Measurements from ENCODE around the gene RMI2. TPM values are rescaled to one million over a fixed set of nuclear protein-coding genes. Genes with fewer than 3 reads are reported as not detected.

Gene RMI2
- total RNA-seq, 1 donor from 2014 or later, result 41.9 TPM

GRCh38 chr16:11308493-11309283 lies 36.6 kb upstream of the RMI2 start:
- peaks cover 14% of the 10 kb centered on the region for H3K4me1 Mint-ChIP-seq
- H3K9me3 Mint-ChIP-seq, result no peaks in the 10 kb centered on the region
- no peak for TF ChIP-seq CTCF (conservative IDR thresholded peaks at IDR 0.05)
- no peaks in the 10 kb centered on the region for H3K27me3 Mint-ChIP-seq (ENCODE audit: low read depth)
- no peak overlapping the region for H3K4me3 Mint-ChIP-seq
- no peak overlapping the region for H3K27ac Mint-ChIP-seq (ENCODE audit: unreplicated experiment)
- H3K36me3 Mint-ChIP-seq (ENCODE audit: low read depth), result no peaks in the 10 kb centered on the region
- no peak for DNase-seq (ENCODE audit: low read depth, low spot score)

- no peaks in the 10 kb centered on the region for H3K36me3 Mint-ChIP-seq (ENCODE audit: low read depth)
- TF ChIP-seq CTCF (conservative IDR thresholded peaks at IDR 0.05), result no peak
- DNase-seq (ENCODE audit: low read depth, low spot score), result no peak
- H3K4me3 Mint-ChIP-seq, result no peak overlapping the region
- H3K27ac Mint-ChIP-seq (ENCODE audit: unreplicated experiment), result peak overlapping the region; percentile 20
- H3K4me1 Mint-ChIP-seq, result peaks cover 18% of the 10 kb centered on the region
- no peaks in the 10 kb centered on the region for H3K27me3 Mint-ChIP-seq (ENCODE audit: low read depth)
- H3K9me3 Mint-ChIP-seq, result no peaks in the 10 kb centered on the region
Measured at GRCh38 chr16:11309895-11310633, 35.2 kb upstream of the RMI2 start.

DNA sequence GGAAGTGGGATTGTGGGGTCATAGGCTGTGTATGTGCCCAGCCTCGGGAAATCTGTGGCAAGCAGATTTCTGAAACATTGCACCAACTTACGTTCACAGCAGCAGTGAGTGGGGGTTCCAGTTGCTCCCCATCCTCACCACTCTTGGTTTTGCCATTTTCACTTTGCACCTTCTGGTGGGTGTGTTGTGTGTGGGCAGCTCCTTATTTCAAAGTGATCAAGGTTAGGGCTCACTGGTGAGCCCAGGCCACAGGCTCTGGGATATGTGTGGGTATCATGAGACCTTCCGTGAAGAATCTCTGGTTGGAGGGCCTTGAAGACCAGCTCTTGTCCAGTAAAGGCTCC lies 34.7 kb upstream of the RMI2 start:
- peaks cover 18% of the 10 kb centered on the region for H3K4me1 Mint-ChIP-seq

GRCh38 chr16:11310997-11311561 lies 34.2 kb upstream of the RMI2 start:
- peaks cover 21% of the 10 kb centered on the region for H3K4me1 Mint-ChIP-seq
- no peak for DNase-seq (ENCODE audit: low read depth, low spot score)
- H3K27ac Mint-ChIP-seq (ENCODE audit: unreplicated experiment), result no peak overlapping the region

More for the DNA sequence above, 34.7 kb upstream of the RMI2 start:
- no peaks in the 10 kb centered on the region for H3K36me3 Mint-ChIP-seq (ENCODE audit: low read depth)
- no peak overlapping the region for H3K27ac Mint-ChIP-seq (ENCODE audit: unreplicated experiment)
- TF ChIP-seq CTCF (conservative IDR thresholded peaks at IDR 0.05), result no peak
- no peaks in the 10 kb centered on the region for H3K27me3 Mint-ChIP-seq (ENCODE audit: low read depth)
- no peak for DNase-seq (ENCODE audit: low read depth, low spot score)
- H3K9me3 Mint-ChIP-seq, result no peaks in the 10 kb centered on the region
- H3K4me3 Mint-ChIP-seq, result no peak overlapping the region

More at GRCh38 chr16:11310997-11311561, 34.2 kb upstream of the RMI2 start:
- no peak overlapping the region for H3K4me3 Mint-ChIP-seq
- peaks cover 2% of the 10 kb centered on the region for H3K27me3 Mint-ChIP-seq (ENCODE audit: low read depth)
- H3K36me3 Mint-ChIP-seq (ENCODE audit: low read depth), result no peaks in the 10 kb centered on the region
- no peaks in the 10 kb centered on the region for H3K9me3 Mint-ChIP-seq
- no peak for TF ChIP-seq CTCF (conservative IDR thresholded peaks at IDR 0.05)
